GM21576 (cell line): Measurements from ENCODE around the gene RTN4RL1.
"Not testable (repeated sequence)": the region's sequence is repeated elsewhere in the genome, so short reads cannot be mapped to it uniquely, and the experiment has no call there.

Experiments
- ATAC-seq: cut with Tn5 transposase; IDR thresholded peaks from one replicate; pipeline ENCODE4 v1.9.1; 2021; ENCODE audit warnings: mild to moderate bottlenecking, moderate library complexity; ENCODE audit not compliant: unreplicated experiment

Gene RTN4RL1

DNA sequence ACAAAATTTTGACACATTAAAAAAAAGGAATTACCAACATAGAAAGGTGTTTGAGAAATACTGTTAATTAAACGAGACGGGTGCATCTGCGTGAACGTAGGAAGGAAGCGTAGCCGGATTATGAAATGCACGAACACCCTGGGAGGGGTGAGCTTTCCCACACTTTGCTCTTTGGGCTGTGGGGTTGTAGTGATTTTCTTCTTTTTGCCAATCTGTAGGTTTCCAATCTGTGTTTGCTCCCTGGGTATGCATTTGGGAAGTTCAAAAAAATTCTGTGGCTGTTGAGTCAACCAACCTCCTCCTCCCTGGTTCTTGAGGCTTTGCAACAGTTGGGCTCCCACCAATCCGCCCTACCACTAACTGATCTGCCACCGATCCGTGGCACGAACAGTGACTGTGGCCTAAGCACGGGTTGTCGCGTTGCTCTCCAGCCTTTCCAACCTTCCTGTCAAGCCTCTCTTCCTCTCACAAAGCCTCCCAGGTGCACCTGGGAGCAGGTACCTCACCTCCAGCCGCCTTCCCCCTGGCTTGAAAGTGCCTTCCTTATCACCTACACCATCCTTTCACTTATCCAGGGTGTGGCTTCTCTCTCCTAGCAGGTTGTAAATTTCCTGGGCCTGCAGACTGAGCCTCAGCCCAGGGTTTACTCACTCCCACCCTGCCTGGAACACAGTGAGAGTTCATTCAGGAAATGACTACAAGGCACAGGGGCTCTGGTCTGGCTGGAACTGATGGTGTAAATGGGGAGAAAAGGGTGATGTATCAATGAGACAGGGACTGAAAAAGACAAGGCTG, 16.6 kb downstream of the RTN4RL1 start:
- no peak for ATAC-seq

GRCh38 chr17:2004435-2004952, 20.6 kb downstream of the RTN4RL1 start:
- no peak for ATAC-seq

GRCh38 chr17:2003525-2003924, 21.6 kb downstream of the RTN4RL1 start:
- ATAC-seq = no peak

DNA sequence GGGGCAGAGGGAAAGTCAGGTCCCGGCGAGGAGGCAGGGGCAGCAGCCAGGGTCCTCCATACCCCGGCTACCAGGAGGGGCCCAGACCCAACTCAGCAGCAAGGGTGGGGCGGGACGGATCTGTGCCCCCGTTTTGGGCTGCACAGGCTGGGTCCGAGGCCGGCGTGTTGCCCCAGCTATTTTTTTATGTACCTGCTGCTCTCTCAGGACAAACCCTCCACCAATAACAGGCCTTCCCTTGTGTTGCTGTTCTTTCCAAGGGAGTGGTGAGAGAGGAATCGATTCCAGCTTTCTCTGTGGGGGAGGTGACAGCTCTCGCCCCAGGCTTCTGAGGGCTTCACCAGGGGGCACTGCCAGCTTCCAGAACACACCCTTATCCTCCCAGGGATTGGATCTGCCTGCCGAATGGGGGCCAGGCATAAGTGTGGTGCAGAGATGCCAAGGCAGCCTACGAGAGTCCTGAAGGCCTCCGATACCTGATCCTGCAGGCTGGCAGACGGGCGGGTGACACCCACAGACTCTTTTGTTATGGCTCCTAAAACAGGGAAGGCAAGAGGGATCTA, 22.3 kb downstream of the RTN4RL1 start:
- ATAC-seq = no peak

DNA sequence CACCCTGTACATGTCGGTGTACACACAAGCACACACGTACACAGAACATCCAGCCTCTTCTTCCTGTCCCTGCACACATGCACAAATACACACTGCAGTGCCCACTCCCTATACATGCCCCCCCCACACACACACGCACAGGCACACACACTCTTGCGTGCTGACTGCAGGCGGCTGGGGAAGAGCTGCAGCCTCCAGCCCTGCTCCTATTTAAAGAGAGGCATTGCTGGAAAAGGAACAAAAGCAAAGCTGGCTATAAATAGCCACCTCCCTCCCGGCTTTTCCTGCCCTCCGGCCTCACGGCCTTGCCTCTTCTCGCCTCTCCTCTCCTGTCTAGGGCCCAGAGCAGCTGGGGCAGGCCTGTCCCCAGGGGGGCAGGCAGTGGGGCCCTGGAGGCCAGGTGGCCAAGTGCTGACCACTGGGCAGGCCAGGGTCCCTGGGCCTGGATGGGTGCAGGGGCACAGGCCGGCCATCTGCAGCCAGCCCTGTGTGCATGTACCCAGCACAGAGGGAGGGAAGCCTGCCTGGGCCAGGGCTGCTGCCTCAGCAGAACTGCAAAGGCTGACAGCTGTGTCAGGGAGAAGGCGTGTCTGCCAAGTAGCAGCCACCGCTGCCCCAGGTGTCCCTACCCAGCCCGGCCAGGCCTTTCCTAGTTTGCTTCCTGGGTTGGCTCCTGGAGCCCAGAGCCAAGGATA, 25.4 kb downstream of the RTN4RL1 start:
- ATAC-seq = no peak

DNA sequence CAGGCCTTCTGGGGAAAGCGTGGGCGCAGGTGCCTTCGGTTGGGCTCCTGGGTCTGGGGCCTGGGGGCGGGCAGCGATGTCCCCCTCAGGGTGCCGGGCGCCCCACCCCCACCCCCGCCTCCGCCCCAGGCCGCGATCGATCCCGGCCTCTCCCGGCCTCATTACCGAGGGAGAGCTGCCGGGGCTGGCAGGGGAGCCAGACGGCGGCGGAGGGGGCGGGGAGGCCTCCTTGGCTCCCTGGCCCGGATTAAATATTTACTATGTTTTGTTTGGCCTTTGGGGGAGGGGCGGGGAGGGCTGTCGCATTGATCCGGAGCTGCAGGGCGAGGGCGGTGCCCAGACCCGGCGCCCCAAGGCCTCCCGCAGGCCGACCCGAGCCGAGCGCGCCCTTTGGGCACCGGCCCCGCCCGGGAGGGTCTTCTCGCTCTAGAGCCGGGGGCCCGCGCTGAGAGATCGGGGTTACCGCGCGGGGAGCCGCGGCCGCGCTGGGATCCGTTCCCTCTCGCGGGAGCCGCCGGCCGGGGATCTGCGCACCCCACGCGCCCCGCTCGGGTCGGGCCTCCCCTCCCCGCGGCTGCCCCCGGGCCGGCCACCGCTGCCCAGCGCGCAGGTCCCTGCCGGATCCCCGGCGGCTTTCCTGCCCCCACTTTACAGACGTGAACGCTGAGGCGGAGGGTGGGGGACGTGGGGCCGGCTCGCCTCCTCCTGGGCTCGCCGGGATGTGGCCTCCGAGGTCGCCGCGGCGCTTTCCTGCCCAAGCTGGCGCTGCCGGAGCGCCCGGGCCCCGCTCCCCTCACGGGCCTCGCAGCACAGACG, 27.0 kb downstream of the RTN4RL1 start:
- ATAC-seq = no peak

- no peak for ATAC-seq
Measured at GRCh38 chr17:1997289-1997926, 27.7 kb downstream of the RTN4RL1 start.

- ATAC-seq = no peak
Measured at GRCh38 chr17:1996800-1997288, 28.3 kb downstream of the RTN4RL1 start.

- no peak for ATAC-seq
Measured at GRCh38 chr17:1995907-1996799, 29.0 kb downstream of the RTN4RL1 start.

DNA sequence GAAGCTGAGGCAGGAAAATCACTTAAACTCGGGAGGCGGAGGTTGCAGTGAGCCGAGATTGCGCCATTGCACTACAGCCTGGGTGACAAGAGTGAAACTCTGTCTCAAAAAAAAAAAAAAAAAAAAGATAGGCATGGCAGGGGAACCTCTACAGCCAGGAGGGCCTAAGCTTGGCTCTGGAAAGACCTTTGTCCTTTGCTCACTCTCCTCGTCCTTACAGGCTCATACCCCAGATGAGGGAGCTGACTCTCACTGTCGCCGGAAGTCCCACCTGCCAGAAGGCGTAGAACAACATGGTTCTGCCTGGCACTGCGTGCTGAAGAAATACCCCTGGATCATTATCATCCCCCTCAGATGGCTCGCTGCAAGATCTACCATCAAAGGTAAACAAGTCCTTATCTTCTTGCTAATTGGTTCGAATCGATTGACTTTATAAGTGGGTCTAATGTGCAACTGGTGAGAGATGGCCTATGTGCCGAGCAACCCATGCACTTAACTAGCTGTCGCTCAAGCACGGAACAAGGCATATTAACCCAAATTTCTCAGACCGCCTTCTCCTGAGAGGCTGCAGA, 29.7 kb downstream of the RTN4RL1 start:
- no peak for ATAC-seq

DNA sequence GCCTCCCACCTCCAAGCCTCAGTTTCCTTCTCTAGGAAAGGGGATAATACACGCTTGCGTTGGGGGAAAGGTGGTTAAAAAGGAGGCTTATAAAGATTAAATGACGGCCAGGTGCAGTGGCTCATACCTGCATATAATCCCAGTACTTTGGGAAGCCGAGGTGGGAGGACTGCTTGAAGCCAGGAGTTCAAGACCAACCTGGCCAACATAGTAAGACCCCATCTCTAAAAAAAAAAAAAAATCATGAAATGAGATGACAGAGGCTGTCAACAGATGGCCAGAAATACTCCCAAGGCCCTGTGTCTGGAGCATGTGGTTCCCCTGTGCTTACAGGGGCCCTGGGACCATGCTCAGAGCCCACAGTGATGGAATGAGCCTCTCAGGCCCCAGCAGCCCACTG, 30.4 kb downstream of the RTN4RL1 start:
- no peak for ATAC-seq

- no peak for ATAC-seq
Measured at GRCh38 chr17:1992541-1992940, 32.6 kb downstream of the RTN4RL1 start.

DNA sequence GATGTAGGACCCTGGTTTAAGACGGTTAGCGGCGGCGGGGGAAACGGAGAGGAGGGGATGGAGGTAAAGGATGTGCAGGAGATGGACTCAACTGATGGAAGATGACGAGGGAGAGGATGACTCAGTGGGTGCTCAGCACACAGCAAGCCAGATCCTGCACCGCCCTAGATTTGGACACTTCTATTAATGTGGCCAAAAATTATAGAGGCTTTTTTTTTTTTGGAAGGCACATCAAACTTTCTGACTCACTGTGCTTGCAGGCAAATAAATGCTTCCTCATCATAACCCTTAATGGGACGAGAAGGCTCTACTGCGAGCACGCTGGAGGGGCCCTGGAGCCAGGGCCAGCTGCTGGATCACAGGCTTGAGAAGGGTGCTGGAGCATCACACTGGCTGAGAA, 36.0 kb downstream of the RTN4RL1 start:
- ATAC-seq = no peak

DNA sequence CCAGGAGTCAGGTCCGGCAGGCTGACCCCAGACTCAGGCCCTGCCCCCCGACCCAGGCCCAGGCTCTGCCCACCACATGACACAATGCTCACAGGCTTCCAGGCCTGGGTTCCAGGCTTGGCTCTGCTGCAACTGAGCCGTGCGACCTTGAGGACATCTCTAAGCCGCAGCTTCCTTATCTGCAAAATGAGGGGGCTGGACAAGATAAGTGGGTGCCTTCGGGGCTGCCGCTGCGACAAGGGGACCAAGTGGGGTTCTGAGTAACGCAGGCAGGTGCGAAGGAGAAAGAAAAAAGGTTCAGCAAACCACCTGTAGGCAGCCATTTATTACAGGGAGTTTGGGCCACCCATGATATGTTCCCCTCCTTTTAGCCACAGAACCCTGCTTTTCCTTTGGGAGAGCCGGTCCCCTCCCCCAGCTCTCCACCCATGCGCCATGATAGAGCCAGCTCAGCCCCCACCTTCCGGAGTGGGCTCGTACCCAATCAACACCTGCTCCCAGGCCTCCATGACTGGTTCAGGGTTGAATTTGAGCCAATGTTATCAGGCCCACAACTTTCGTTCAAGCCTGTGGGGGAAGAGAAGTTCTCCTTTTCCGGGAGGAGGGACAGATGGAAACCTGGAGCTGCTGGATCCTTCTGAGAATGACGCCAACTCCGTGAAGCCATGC, 38.2 kb downstream of the RTN4RL1 start:
- no peak for ATAC-seq

- no peak for ATAC-seq
Measured at GRCh38 chr17:1985686-1986085, 39.4 kb downstream of the RTN4RL1 start.

DNA sequence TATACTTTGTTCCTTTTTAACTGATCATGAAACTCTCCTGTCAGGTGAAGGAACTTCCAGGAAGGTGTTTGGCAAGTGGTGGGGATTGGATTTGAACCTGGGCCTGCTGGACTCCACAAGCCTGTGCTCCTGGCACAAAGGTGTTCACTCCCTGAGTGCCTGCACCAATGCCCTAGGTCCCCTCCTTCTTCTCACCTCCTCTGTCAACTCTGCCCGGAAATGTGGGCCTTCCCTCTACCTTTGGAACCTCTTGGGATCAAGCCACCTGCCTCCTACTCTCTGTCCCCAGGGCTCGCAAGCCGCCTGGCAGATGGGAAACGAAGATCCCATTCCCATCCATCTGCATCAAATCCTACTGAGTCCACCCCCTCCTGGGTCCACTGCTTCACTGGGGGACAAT, 40.0 kb downstream of the RTN4RL1 start:
- ATAC-seq = no peak

- not testable (repeated sequence) for ATAC-seq
Measured at GRCh38 chr17:1982793-1983366, 42.3 kb downstream of the RTN4RL1 start.

DNA sequence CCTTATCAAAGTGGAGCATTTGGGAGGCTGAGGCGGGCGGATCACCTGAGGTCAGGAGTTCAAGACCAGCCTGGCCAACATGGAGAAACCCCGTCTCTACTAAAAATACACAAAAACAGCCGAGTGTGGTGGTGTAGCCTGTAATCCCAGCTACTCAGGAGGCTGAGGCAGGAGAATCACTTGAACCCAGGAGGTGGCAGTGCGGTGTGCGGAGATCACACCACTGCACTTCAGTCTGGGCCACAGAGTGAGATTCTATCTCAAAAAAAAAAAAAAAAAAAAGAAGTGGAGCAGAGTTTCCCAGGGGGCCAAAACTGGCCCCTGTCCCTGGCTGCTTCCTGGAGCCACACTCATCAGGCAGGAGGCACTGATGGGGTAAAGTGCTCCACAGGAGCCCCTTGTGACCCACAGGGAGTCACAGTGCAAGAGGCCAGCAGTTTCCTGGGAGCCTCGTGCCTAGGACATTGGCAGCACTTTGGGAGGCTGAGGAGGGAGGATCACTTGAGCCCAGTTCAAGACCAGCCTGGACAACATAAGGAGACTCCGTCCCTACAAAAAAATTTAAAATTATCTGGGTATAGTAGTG, 44.4 kb downstream of the RTN4RL1 start:
- no peak for ATAC-seq
